GM23248 (cell line): Measurements from ENCODE around the gene NEDD4L. TPM values are rescaled to one million over a fixed set of nuclear protein-coding genes. Genes with fewer than 3 reads are reported as not detected.

Experiments used
- DNase-seq: peaks from one replicate; pipeline ENCODE4 v3.0.0-alpha.2; 2015
- H2AFZ ChIP-seq: fragments of 200-600 bp; sonication (generic); 2 replicates; pipeline ENCODE4 v1.6.1; 2016; ENCODE audit warnings: antibody characterized with exemption
- H3F3A ChIP-seq: fragments of 200-600 bp; sonication (generic); 2 replicates; pipeline ENCODE4 v1.6.1; 2016; ENCODE audit warnings: mild to moderate bottlenecking, antibody characterized with exemption, mixed run types; ENCODE audit not compliant: insufficient read depth
- H3K27ac ChIP-seq: fragments of 200-600 bp; sonication (generic); 2 replicates; pipeline ENCODE4 v1.5.1; 2016; ENCODE audit warnings: mild to moderate bottlenecking
- H3K27me3 ChIP-seq: fragments of 200-600 bp; sonication (generic); replicated peaks from 2 replicates; pipeline ENCODE4 v1.6.1; 2016; ENCODE audit warnings: mild to moderate bottlenecking; ENCODE audit not compliant: insufficient read depth
- H3K36me3 ChIP-seq: fragments of 200-600 bp; sonication (generic); 2 replicates; pipeline ENCODE4 v1.6.1; 2016; ENCODE audit warnings: low read depth, mild to moderate bottlenecking
- H3K4me1 ChIP-seq: fragments of 200-600 bp; sonication (generic); 2 replicates; pipeline ENCODE4 v1.6.1; 2016; ENCODE audit warnings: mild to moderate bottlenecking; ENCODE audit not compliant: insufficient read depth
- H3K4me2 ChIP-seq: fragments of 200-600 bp; sonication (generic); one replicate; pipeline ENCODE4 v1.6.1; 2016; ENCODE audit warnings: mild to moderate bottlenecking; ENCODE audit not compliant: unreplicated experiment
- H3K4me3 ChIP-seq: fragments of 200-600 bp; sonication (generic); 2 replicates; pipeline ENCODE4 v1.5.1; 2016; ENCODE audit warnings: mild to moderate bottlenecking
- H3K79me2 ChIP-seq: fragments of 200-600 bp; sonication (generic); 2 replicates; pipeline ENCODE4 v1.6.1; 2016; ENCODE audit warnings: mild to moderate bottlenecking; ENCODE audit not compliant: insufficient read depth
- H3K9ac ChIP-seq: fragments of 200-600 bp; sonication (generic); 2 replicates; pipeline ENCODE4 v1.6.1; 2016; ENCODE audit warnings: mild to moderate bottlenecking
- H3K9me2 ChIP-seq: fragments of 200-600 bp; sonication (generic); 2 replicates; pipeline ENCODE4 v1.6.1; 2016; ENCODE audit warnings: mixed run types, mild to moderate bottlenecking, moderate library complexity; ENCODE audit not compliant: insufficient read depth
- H3K9me3 ChIP-seq: fragments of 200-600 bp; sonication (generic); one replicate; pipeline ENCODE4 v1.6.1; 2017; ENCODE audit warnings: low read depth
- H4K20me1 ChIP-seq: fragments of 200-600 bp; sonication (generic); 2 replicates; pipeline ENCODE4 v1.6.0; 2016; ENCODE audit not compliant: insufficient read depth
- EZH2 ChIP-seq: fragments of 200-600 bp; sonication (generic); IDR thresholded peaks from 2 replicates; pipeline ENCODE4 v1.6.1; 2018; ENCODE audit warnings: antibody characterized with exemption, mild to moderate bottlenecking; ENCODE audit not compliant: insufficient read depth, poor library complexity, severe bottlenecking
- EZH2phosphoT487 ChIP-seq: fragments of 200-600 bp; sonication (generic); IDR thresholded peaks from 2 replicates; pipeline ENCODE4 v1.6.1; 2018; ENCODE audit warnings: antibody characterized with exemption, moderate library complexity, mild to moderate bottlenecking, low read depth; ENCODE audit not compliant: insufficient read depth
- WGBS, 2 experiments: methylation state at CpG; one replicate each; pipeline ENCODE4 v1.1.6; 2015 to 2017; ENCODE audit warnings: low lambda C conversion rate in 2 of 2, low coverage in 1 of 2; ENCODE audit errors: missing lambda C conversion rate in 2 of 2; 5-methylcytosine and 5-hydroxymethylcytosine counted together
- in situ Hi-C: fragments of 300-500 bp; cut with MboI; formaldehyde crosslinking; loops from 2 replicates; pipeline ENCODE4 v1.15.0; 2020
- polyA plus RNA-seq: library from polyadenylated mRNA; unstranded; fragments of >200 nt; fragmentation: Nextera tagmentation; extraction: Ambion mirVana; gene quantifications from 2 replicates; pipeline ENCODE4 v1.2.1, GENCODE V29; 2016
- total RNA-seq: library from RNA; depleted of rRNA; stranded (reverse); fragments of >200 nt; shearing (Covaris generic); gene quantifications from 2 replicates; pipeline ENCODE4 v1.2.3, GENCODE V29; 2014

NEDD4L gene
- total and polyA plus RNA-seq, 2 experiments from 2014 or later = 3.7 to 6.1 TPM

DNA sequence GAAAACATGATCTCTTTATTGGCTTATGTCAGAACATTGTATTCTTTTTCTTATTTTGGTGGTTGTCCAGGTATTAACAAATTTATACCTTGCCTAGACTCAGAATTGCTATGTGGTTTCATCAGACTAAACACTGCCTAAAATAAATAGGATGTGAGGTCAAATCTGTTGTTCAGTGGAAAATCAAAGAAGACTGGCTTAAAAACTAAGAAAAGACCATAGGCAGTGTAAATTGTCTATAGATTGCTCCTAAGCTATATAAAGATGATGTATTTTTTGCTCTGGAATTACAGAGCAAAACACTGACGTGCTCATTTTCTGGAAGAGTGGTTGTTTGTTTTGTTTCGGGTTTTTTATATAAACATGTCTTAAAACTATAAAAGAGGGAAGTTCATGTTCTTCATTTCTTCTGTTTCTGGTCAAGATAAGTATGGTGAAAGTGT is 318.8 kb downstream of the NEDD4L start:
- peak overlapping the region; percentile 98 for H3K27ac ChIP-seq
- H3K9ac ChIP-seq = peak overlapping the region; percentile 79
- no peaks in the 10 kb centered on the region for H3K27me3 ChIP-seq
- peak overlapping the region; percentile 56 for H2AFZ ChIP-seq
- no peak for DNase-seq
- H3K4me1 ChIP-seq = peaks cover 45% of the 10 kb centered on the region
- H3K4me2 ChIP-seq = peak overlapping the region; percentile 66
- H4K20me1 ChIP-seq = no peaks in the 10 kb centered on the region
- TF ChIP-seq EZH2phosphoT487 = no peak
- H3F3A ChIP-seq = peaks cover 50% of the 10 kb centered on the region
- no peaks in the 10 kb centered on the region for H3K9me2 ChIP-seq
- no peaks in the 10 kb centered on the region for H3K79me2 ChIP-seq
- 94 to 100% methylated on average over 2 of the region's 2 CpGs for WGBS, 2 experiments
- in situ Hi-C loops = no loop called here
- no peaks in the 10 kb centered on the region for H3K36me3 ChIP-seq
- 0 out of 2 replicates have a peak overlapping the region, but pooled peaks have one; percentile 30 for H3K4me3 ChIP-seq
- H3K9me3 ChIP-seq = no peaks in the 10 kb centered on the region

DNA sequence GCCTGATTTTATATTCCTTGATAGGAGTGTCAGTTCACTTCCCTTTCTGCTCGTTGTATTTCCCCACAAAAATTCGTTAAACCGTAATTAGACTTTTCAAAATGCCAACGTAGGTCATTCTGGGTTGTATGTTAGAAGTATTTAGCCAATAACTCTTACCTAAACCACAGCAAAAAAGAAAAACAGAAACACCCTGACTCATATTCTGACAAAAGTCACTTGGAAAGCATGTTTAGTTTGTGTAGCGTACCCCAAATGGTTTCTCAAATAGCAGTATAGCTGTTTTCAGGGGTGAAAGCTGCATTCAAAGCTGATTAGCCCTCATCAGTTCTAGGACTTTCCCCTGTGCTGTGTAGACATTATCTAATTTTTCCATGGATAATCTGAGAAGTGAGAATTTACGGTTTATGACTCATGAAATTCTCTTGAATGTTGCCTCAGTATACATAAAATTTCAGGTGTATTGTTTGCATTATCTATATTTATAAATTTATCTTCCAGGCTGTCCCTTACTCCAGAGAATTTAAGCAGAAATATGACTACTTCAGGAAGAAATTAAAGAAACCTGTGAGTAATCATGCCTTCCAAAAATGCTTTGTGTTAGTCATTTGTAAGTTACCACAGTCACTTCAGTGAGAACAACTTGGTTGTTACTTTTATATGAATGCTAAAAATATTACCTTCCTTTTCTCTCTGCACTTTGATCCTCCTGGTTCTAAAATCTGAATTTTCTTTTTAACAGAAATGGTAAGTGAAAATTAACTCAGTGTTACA is 319.9 kb downstream of the NEDD4L start:
- H2AFZ ChIP-seq = no peak overlapping the region
- H3K4me2 ChIP-seq = peak overlapping the region; percentile 68
- H3K9me2 ChIP-seq = no peaks in the 10 kb centered on the region
- 53 to 54% methylated on average over 6 of the region's 6 CpGs for WGBS, 2 experiments
- in situ Hi-C loops = no loop called here
- peak overlapping the region; percentile 79 for H3K9ac ChIP-seq
- H3K27ac ChIP-seq = peak overlapping the region; percentile 98
- peaks cover 50% of the 10 kb centered on the region for H3F3A ChIP-seq
- H4K20me1 ChIP-seq = no peaks in the 10 kb centered on the region
- no peaks in the 10 kb centered on the region for H3K79me2 ChIP-seq
- no peak for TF ChIP-seq EZH2
- TF ChIP-seq EZH2phosphoT487 = no peak
- peaks cover 44% of the 10 kb centered on the region for H3K4me1 ChIP-seq
- H3K27me3 ChIP-seq = no peaks in the 10 kb centered on the region
- H3K9me3 ChIP-seq = no peaks in the 10 kb centered on the region
- H3K4me3 ChIP-seq = no peak overlapping the region; the same call in 1 of the 2 replicates
- H3K36me3 ChIP-seq = no peaks in the 10 kb centered on the region
- DNase-seq = peak; percentile 86

DNA sequence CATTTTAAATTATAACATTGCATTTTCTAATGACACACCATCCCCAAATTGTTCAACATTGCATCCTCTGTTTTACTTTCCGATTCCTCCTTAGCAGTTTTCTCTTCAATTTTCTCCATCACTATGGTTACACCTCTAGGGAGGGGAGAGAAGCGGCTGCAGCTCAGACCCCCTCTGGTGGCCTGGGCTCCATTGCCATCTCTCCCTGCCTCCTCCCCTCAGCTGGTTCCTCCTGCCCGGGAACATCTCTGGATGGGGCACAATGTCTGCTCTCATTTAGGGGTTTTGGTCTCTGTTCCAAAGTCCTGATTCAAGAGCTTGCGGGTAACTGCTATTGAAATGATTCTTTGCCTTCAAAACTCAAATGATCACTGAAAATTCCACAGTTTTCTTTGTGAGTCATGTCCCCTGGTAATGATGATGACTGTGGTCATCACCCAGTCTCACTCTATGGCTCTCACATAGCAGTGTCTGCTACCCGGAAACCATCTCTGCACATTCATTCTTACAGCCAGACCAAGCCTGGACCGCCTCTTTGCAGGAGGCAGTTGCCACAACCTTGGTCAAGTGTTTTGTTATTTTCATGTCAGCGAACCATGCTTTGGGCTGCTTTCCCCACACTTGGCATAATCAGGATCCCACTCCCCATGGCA is 321.0 kb downstream of the NEDD4L start:
- Histone ChIP-seq H3F3A (peaks cover 50% of the 10 kb centered on the region), H3K4me1 (peaks cover 41% of the 10 kb centered on the region), H3K27me3 (no peaks in the 10 kb centered on the region), H3K9me2 (no peaks in the 10 kb centered on the region), H2AFZ (peak overlapping the region; percentile 28; the same call in 1 of the 2 replicates), H3K79me2 (no peaks in the 10 kb centered on the region), H3K9me3 (no peaks in the 10 kb centered on the region), H3K9ac (peak overlapping the region; percentile 64), H3K4me2 (peak overlapping the region; percentile 68), H3K27ac (peak overlapping the region; percentile 98), H3K36me3 (no peaks in the 10 kb centered on the region), H3K4me3 (no peak overlapping the region), H4K20me1 (no peaks in the 10 kb centered on the region)
- DNase-seq = peak; percentile 84
- TF ChIP-seq EZH2phosphoT487 (no peak), EZH2 (no peak)
- 43 to 45% methylated on average over 7 of the region's 7 CpGs for WGBS, 2 experiments
- in situ Hi-C loops = no loop called here

DNA sequence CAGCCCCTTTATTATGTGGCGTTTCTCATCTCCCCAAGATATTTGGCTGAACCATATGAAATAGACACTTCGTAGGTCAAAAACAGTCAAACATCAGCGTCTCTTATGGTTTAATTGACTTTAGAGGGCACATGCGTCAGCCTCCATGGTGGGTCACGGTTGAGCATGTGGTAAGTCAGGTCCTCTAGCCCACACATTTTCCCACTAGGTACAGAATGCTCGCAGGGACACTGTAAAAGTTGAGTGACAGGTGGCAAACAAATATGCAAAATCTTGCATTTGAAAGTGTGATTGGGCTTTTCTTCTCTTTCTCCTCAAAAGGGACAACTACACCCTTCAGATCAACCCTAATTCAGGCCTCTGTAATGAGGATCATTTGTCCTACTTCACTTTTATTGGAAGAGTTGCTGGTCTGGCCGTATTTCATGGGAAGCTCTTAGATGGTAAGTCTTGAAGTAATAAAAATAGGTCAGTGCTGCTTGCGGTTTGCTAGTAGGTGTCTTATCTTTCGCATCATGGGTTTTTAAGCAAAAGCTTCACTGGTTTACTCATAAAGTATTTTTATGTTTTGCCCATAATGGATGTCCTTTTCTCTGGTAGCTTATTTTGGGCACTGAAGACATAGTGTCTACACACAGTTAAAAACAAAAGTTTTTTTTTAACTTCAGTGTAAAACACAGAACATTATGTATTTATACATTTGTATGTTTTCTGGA is 323.6 kb downstream of the NEDD4L start:
- Histone ChIP-seq H2AFZ (no peak overlapping the region), H3K36me3 (no peaks in the 10 kb centered on the region), H3K27me3 (no peaks in the 10 kb centered on the region), H4K20me1 (no peaks in the 10 kb centered on the region), H3K9me2 (no peaks in the 10 kb centered on the region), H3K4me1 (peaks cover 29% of the 10 kb centered on the region), H3K4me2 (no peak overlapping the region), H3F3A (peaks cover 35% of the 10 kb centered on the region), H3K27ac (no peak overlapping the region), H3K9ac (no peak overlapping the region), H3K4me3 (no peak overlapping the region), H3K79me2 (no peaks in the 10 kb centered on the region), H3K9me3 (no peaks in the 10 kb centered on the region)
- TF ChIP-seq EZH2 (no peak), EZH2phosphoT487 (no peak)
- DNase-seq = no peak
- in situ Hi-C loops = no loop called here
- 95 to 96% methylated on average over 9 of the region's 9 CpGs for WGBS, 2 experiments
